IPS DF 6.9 (cell line): Measurements from ENCODE around the gene SCML1.

ENCODE experiments used
- DNase-seq: peaks from one replicate; pipeline ENCODE4 v3.0.0-alpha.2; 2013; ENCODE audit warnings: low read depth, low spot score
- H3K27ac ChIP-seq: one replicate; pipeline ENCODE4 v1.5.1; 2013; ENCODE audit warnings: low read length, control low read depth
- H3K27me3 ChIP-seq: 2 replicates; pipeline ENCODE4 v1.6.1; 2013; ENCODE audit warnings: mild to moderate bottlenecking, low read length; ENCODE audit not compliant: control insufficient read depth, insufficient read depth
- H3K36me3 ChIP-seq: 2 replicates; pipeline ENCODE4 v1.6.1; 2013; ENCODE audit warnings: low read length; ENCODE audit not compliant: control insufficient read depth, insufficient read depth
- H3K4me1 ChIP-seq: 2 replicates; pipeline ENCODE4 v1.6.1; 2013; ENCODE audit warnings: low read length; ENCODE audit not compliant: control insufficient read depth, insufficient read depth
- H3K4me3 ChIP-seq: 2 replicates; pipeline ENCODE4 v1.5.1; 2013; ENCODE audit warnings: mild to moderate bottlenecking, low read length
- H3K9me3 ChIP-seq: 2 replicates; pipeline ENCODE4 v1.6.1; 2013; ENCODE audit warnings: low read length, inconsistent platforms; ENCODE audit not compliant: control insufficient read depth, insufficient read depth
- WGBS: extraction: QIAGEN DNeasy Blood & Tissue Kit; methylation state at CpG from one replicate; pipeline ENCODE4 v1.1.7; 2013; ENCODE audit warnings: mixed read lengths, missing lambda C conversion rate; ENCODE audit not compliant: insufficient read length, insufficient coverage; 5-methylcytosine and 5-hydroxymethylcytosine counted together

Gene SCML1

DNA sequence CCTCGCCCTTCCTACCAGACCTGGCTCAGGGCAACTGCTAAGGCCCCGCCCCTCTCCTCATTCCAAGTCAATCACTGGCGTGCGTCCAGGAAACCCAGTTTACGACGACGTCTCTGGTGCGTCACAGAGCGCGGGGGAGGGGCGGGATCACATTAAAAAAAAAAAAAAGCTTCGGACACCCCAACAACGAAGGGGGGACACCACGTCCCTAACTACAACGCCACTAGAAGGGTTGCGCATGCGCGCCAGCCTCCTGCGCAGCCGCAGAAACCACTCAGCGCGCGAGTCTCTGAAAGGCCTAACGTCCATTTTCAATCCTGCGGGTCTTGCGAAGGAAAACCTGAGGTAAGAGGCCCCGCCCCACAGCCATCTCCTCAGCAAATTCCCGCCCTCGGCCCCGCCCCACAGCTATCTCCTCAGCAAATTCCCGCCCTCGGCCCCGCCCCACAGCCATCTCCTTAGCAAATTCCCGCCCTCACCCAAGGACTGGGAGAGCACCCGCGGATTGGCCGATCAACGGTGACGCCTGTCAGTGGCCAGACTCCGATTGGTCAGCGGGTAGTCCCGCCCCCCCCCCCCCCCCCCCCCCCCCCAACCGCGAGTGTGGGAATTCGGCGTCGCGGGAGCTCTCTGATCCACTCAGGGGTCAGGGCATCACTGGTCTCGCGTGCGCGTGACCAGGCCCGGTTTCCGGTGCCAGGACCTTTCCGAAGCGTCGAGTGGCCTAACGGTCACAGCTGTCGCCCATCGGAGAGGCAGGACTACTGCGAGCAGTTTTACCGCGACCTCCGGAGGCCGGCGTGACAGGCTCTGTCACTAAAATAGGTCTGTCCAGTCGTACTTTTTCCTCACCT is at the start of gene SCML1:
Gene SCML1 (plus strand): TSS at position 638 of the 854 bp plus-strand sequence. CDS start 6,694 bp downstream, outside the sequence.
- Histone ChIP-seq H3K4me1 (no peaks in the 10 kb centered on the region), H3K27me3 (no peaks in the 10 kb centered on the region; the same call in 1 of the 2 replicates), H3K4me3 (peak within 1 kb of the TSS; percentile 76; the same call in 1 of the 2 replicates), H3K9me3 (no peaks in the 10 kb centered on the region), H3K27ac (no peak within 1 kb of the TSS), H3K36me3 (no peaks in the 10 kb centered on the region)
- WGBS = no CpG with 5 or more reads among the region's 67 CpGs
- DNase-seq = peak; percentile 81

DNA sequence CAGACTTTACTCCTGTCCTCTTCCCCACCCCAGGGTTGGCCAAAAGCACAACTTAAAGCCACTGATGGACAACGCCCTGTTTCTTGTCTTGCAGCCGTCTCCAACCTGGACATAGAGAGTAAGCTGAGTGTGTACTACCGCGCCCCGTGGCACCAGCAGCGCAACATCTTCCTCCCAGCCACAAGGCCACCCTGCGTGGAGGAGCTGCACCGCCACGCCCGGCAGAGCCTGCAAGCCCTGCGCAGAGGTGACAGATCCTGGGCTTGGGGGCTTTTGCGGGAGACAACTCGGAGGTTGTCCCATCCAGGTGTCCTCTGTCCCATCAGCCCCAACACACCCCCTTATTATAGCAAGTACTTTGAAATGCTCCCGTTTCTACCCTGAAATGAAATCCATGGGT is 49.6 kb upstream of the SCML1 start:
- Histone ChIP-seq H3K9me3 (no peaks in the 10 kb centered on the region), H3K4me3 (no peak overlapping the region), H3K27me3 (no peaks in the 10 kb centered on the region), H3K36me3 (no peaks in the 10 kb centered on the region), H3K27ac (no peak overlapping the region), H3K4me1 (no peaks in the 10 kb centered on the region)
- no peak for DNase-seq
- no CpG with 5 or more reads among the region's 14 CpGs for WGBS

GRCh38 chrX:17689971-17690409 is 47.3 kb upstream of the SCML1 start:
- Histone ChIP-seq H3K36me3 (no peaks in the 10 kb centered on the region), H3K9me3 (no peaks in the 10 kb centered on the region), H3K27me3 (no peaks in the 10 kb centered on the region), H3K4me3 (no peak overlapping the region), H3K27ac (no peak overlapping the region), H3K4me1 (peaks cover 2% of the 10 kb centered on the region; the same call in 1 of the 2 replicates)
- no CpG with 5 or more reads among the region's 4 CpGs for WGBS
- no peak for DNase-seq

DNA sequence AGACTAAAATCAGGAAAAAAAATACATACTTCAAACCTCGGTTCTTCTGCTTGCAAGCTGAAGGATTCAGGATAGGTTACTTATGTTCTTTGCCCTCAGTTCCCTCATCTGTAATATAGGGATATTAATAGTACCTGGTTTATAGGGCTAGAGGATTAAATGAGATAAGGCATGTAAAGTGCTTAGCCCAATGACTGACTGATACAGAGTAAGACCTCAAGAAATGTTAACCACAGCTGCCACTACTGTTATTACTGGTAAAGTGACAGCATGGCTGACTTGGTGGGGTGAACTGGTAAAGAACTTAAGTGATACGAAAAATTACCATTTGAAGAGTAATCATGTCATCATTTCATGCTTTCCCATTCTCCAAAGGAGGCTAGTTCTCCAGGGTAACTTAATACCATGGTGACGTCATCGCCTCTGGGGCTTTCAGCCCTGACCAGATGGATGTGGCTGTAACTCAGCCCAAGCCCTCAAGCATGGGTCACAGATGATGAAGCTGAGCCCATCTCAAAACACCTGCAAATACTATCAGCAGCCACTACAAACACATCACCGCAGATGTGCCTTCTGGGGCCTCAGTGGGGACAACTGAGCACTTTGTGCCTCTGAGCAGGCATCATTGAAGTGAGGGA is 44.5 kb upstream of the SCML1 start:
- Histone ChIP-seq H3K9me3 (no peaks in the 10 kb centered on the region), H3K27me3 (no peaks in the 10 kb centered on the region), H3K27ac (no peak overlapping the region), H3K4me1 (peaks cover 2% of the 10 kb centered on the region; the same call in 1 of the 2 replicates), H3K4me3 (no peak overlapping the region), H3K36me3 (no peaks in the 10 kb centered on the region)
- WGBS = no CpG with 5 or more reads among the region's 5 CpGs
- no peak for DNase-seq

DNA sequence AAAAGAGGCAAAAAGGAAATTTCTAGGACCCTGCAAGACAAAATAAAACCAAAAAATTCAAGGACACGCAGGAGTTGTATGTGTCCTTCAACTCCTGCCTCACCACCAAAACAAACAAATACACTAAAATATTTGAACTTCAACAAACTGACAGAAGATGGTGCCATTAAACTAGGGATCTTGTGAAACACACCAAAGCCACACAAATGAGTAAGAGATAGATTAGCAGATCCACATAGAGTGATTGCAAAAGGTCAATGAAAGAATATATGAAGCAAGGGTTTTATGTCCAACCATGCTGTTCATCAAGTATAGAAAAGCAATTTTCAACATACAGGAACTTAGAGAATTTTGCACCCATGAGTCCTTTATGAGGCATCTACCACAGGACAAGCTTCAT is 40.1 kb upstream of the SCML1 start:
- Histone ChIP-seq H3K27me3 (no peaks in the 10 kb centered on the region), H3K9me3 (no peaks in the 10 kb centered on the region), H3K4me3 (no peak overlapping the region), H3K4me1 (peaks cover 2% of the 10 kb centered on the region; the same call in 1 of the 2 replicates), H3K36me3 (no peaks in the 10 kb centered on the region), H3K27ac (no peak overlapping the region)
- DNase-seq = no peak
- WGBS = no CpG with 5 or more reads among the region's 1 CpG

DNA sequence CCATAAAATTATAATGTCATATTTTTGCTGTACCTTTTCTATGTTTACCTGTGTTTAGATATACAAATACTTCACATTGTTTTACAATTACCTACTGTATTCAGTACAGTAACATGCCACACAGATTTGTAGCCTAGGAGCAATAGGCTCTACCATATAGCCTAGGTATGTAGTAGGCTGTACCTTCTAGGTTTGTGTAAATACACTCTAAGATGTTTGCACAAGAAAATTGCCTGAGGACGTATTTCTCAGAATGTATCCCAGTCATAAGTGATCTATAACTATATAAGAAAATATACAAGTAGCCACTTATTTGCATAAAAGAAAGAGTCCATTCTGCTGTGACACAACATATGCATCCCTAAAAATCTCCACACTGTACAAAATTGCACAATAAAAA is 36.3 kb upstream of the SCML1 start:
- H3K27me3 ChIP-seq = no peaks in the 10 kb centered on the region
- no peaks in the 10 kb centered on the region for H3K9me3 ChIP-seq
- H3K27ac ChIP-seq = no peak overlapping the region
- H3K4me3 ChIP-seq = no peak overlapping the region
- no peaks in the 10 kb centered on the region for H3K36me3 ChIP-seq
- H3K4me1 ChIP-seq = no peaks in the 10 kb centered on the region
- WGBS = no CpG with 5 or more reads among the region's 1 CpG
- no peak for DNase-seq

DNA sequence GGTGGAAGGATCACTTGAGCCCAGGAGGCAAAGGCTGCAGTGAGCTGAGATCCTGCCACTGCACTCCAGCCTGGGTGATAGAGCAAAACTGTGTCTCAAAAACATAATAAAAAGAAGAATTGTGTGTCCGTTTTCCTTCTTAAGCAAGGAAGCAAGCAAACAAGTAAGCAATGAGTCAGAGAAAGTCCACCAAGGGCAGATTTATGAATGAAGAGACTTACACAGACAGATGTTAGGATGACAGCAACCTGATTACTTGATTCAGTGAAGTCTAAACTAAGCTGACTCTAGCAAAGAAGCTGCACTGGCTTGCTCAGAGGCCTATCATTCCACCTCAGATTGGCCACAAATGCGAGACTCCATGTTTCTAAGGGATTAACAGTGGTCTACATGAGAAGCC is 34.1 kb upstream of the SCML1 start:
- no peak overlapping the region for H3K4me3 ChIP-seq
- no peaks in the 10 kb centered on the region for H3K27me3 ChIP-seq
- no peak for DNase-seq
- no peaks in the 10 kb centered on the region for H3K9me3 ChIP-seq
- H3K4me1 ChIP-seq = no peaks in the 10 kb centered on the region
- no peak overlapping the region for H3K27ac ChIP-seq
- WGBS = no CpG with 5 or more reads among the region's 2 CpGs
- H3K36me3 ChIP-seq = no peaks in the 10 kb centered on the region

DNA sequence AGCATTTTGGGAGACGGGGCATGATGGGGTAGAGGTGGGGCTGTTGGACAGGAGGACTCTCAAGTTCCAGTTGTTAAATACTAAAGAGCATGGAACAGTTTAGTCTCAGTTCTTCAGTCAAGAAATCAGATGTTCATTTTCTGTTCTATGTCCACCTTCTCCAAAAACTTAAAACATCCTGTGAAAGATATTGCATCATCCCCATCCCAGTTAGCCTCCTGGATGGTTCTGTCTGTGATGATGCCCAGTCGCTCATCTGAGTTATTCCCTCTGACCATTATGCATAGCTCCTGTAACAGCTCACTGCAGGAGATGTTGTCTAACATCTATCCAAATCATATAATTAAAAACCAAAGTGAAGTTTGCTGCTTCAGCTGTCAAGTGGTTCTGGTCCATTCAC is 32.1 kb upstream of the SCML1 start:
- Histone ChIP-seq H3K9me3 (no peaks in the 10 kb centered on the region), H3K4me1 (no peaks in the 10 kb centered on the region), H3K36me3 (no peaks in the 10 kb centered on the region), H3K4me3 (no peak overlapping the region), H3K27ac (no peak overlapping the region), H3K27me3 (no peaks in the 10 kb centered on the region)
- DNase-seq = no peak
- no CpG with 5 or more reads among the region's 2 CpGs for WGBS

- Histone ChIP-seq H3K36me3 (no peaks in the 10 kb centered on the region), H3K27ac (no peak overlapping the region), H3K27me3 (no peaks in the 10 kb centered on the region), H3K4me1 (no peaks in the 10 kb centered on the region), H3K9me3 (no peaks in the 10 kb centered on the region), H3K4me3 (no peak overlapping the region)
- DNase-seq = no peak
- no CpG with 5 or more reads among the region's 4 CpGs for WGBS
Measured at GRCh38 chrX:17706676-17707075, 30.6 kb upstream of the SCML1 start.

- H3K9me3 ChIP-seq = no peaks in the 10 kb centered on the region
- H3K36me3 ChIP-seq = no peaks in the 10 kb centered on the region
- no peak overlapping the region for H3K4me3 ChIP-seq
- DNase-seq = no peak
- H3K27ac ChIP-seq = no peak overlapping the region
- no CpG with 5 or more reads among the region's 3 CpGs for WGBS
- H3K27me3 ChIP-seq = no peaks in the 10 kb centered on the region
- H3K4me1 ChIP-seq = no peaks in the 10 kb centered on the region
Measured at GRCh38 chrX:17707731-17708130, 29.6 kb upstream of the SCML1 start.
